Lower lobe of right lung (tissue), 2 donors: ENCODE measurements around the gene TRAPPC3. TPM values are rescaled to one million over a fixed set of nuclear protein-coding genes. Genes with fewer than 3 reads are reported as not detected.

Experiments
- ATAC-seq, 2 donors: fragments of 200-7000 bp; cut with Tn5 transposase; one replicate each; pipeline ENCODE4 v1.9.1; 2020 to 2022; ENCODE audit warnings: mild to moderate bottlenecking in 2 of 2, moderate library complexity in 2 of 2
- DNase-seq: peaks from one replicate; pipeline ENCODE4 v3.0.0-alpha.2; 2020
- H3K27ac ChIP-seq: fragments of 200-600 bp; one replicate; pipeline ENCODE4 v1.8.0; 2022
- H3K27me3 ChIP-seq: fragments of 200-600 bp; one replicate; pipeline ENCODE4 v1.8.0; 2022; ENCODE audit warnings: low read depth
- H3K36me3 ChIP-seq: fragments of 200-600 bp; one replicate; pipeline ENCODE4 v1.8.0; 2022; ENCODE audit warnings: mild to moderate bottlenecking
- H3K4me1 ChIP-seq: fragments of 200-600 bp; one replicate; pipeline ENCODE4 v1.8.0; 2022
- H3K4me3 ChIP-seq: fragments of 200-600 bp; one replicate; pipeline ENCODE4 v1.8.0; 2022; ENCODE audit warnings: mild to moderate bottlenecking
- H3K9me3 ChIP-seq: fragments of 200-600 bp; one replicate; pipeline ENCODE4 v1.8.0; 2022
- intact Hi-C: fragments of 100-400 bp; cut with DNase I; formaldehyde crosslinking; loops from one replicate; pipeline ENCODE4 v1.11.0; 2022
- total RNA-seq: library from RNA; stranded (reverse); fragmentation: NEBNext Ultra II Directional; extraction: Animal tissue kit (Norgen Biotek cat#: 25700); gene quantifications from one replicate; pipeline ENCODE4 v1.2.1, GENCODE V29; 2021
- TF ChIP-seq, protein P1 (sequence below): fragments of 200-600 bp; IDR thresholded peaks from one replicate; pipeline ENCODE4 v1.8.0; 2022; ENCODE audit warnings: antibody characterized with exemption, mild to moderate bottlenecking
- donor health status: DM: no; HTN: yes; CAD: no; lungs with severe emphysema.

The TRAPPC3 gene
- total RNA-seq, 1 donor from 2014 or later, result 60.3 TPM

DNA sequence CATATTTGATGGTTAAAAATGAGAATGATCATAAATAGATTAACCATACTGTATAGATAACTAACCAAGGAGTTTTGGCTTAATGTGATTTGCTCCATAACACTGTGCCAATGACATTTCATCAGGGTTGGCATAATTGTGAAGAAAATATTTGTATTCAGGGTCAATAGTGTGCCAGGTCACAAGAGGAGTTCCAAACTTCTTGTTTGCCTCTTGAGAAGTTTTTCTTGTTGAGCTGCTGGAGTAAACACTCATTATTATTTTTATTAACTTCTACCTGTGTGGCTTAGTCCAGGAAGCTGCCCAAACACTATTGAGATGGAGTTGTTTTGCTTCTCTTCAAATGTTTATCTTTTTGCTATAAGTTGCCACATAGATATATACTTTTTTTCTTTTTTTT, 14.1 kb upstream of the TRAPPC3 start:
- no peaks in the 10 kb centered on the region for H3K9me3 ChIP-seq
- ATAC-seq (peak in 1 of 2 donors; percentile 34), DNase-seq (no peak)
- H3K36me3 ChIP-seq, result peaks cover 12% of the 10 kb centered on the region
- peak overlapping the region; percentile 91 for H3K27ac ChIP-seq
- H3K4me3 ChIP-seq, result no peak overlapping the region
- TF ChIP-seq, protein P1, sequence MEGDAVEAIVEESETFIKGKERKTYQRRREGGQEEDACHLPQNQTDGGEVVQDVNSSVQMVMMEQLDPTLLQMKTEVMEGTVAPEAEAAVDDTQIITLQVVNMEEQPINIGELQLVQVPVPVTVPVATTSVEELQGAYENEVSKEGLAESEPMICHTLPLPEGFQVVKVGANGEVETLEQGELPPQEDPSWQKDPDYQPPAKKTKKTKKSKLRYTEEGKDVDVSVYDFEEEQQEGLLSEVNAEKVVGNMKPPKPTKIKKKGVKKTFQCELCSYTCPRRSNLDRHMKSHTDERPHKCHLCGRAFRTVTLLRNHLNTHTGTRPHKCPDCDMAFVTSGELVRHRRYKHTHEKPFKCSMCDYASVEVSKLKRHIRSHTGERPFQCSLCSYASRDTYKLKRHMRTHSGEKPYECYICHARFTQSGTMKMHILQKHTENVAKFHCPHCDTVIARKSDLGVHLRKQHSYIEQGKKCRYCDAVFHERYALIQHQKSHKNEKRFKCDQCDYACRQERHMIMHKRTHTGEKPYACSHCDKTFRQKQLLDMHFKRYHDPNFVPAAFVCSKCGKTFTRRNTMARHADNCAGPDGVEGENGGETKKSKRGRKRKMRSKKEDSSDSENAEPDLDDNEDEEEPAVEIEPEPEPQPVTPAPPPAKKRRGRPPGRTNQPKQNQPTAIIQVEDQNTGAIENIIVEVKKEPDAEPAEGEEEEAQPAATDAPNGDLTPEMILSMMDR, result no peak
- peaks cover 93% of the 10 kb centered on the region for H3K4me1 ChIP-seq
- intact Hi-C loops, result no loop called here
- no peaks in the 10 kb centered on the region for H3K27me3 ChIP-seq

DNA sequence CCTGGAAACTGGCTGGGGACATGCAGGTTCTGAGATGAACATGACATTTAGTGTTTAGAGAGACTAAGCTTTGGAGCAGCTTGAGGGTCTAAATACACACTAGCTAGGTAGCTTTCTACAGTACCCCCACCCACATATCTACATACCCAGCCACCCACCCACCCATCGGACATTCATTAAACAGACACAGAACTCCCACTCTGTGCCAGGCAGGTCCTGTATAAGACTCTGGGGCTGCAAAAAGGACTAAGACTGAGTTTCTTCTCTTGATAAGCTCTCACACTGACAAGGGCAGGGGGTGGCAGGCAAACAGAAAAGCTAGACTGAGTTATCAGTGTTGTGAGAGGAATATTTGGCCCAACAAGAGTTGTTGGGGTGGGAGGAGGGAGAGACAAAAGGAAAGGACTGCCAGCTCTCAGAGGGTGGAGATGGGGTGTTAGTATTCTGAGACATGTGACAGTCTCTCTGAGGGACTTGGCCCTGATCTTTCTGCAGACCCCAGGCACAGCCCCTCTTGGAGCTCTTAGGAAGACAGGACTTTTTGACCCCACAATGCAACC, 13.5 kb upstream of the TRAPPC3 start:
- H3K36me3 ChIP-seq, result peaks cover 8% of the 10 kb centered on the region
- DNase-seq, result no peak
- H3K9me3 ChIP-seq, result no peaks in the 10 kb centered on the region
- intact Hi-C loops, result no loop called here
- peak overlapping the region; percentile 91 for H3K27ac ChIP-seq
- TF ChIP-seq, protein P1, result no peak
- ATAC-seq, result no peak
- H3K27me3 ChIP-seq, result no peaks in the 10 kb centered on the region
- H3K4me3 ChIP-seq, result no peak overlapping the region
- H3K4me1 ChIP-seq, result peaks cover 93% of the 10 kb centered on the region

DNA sequence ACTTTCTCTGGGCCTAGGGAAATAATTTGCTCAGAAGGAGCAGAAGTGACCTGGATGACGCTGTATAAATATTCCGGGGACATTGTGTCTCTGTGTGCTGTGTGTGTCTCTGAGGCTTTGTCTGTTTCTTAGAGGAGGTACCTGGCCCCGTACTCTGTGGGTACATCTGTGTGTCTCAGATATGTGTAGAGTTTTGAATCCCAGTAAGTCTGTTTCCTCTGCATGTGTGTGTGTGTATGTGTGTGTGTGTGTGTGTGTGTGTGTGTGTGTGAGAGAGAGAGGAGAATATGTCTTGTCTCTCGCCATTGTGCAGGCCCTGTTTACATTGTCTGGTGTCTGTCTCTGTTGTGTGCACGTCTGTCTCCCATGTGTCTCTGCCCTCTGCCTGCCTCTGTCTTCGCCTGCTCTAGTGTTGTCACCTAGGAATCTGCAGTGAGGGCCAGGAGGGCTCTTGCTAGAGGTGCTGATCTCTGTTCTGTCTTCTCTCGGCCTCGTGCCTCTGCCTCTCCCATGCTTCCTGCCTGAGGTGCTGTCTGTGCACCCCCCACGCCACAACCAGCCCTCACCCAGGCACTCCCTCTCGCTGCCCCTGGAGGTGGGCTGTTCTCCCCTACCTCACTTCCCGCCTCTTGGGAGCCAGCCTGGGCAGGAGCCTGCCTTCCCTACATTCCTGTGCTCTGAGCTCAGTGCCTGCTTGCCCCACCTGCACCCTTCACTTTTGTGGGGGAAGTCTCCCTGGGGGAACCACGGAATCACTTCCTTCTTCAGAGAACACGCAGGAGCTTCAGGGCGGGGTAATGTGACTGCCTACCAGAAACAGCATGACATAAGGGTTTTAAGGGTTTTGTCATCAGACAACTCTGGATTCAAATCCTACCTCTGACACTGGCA, 12.6 kb upstream of the TRAPPC3 start:
- peak overlapping the region; percentile 54 for H3K4me3 ChIP-seq

DNA sequence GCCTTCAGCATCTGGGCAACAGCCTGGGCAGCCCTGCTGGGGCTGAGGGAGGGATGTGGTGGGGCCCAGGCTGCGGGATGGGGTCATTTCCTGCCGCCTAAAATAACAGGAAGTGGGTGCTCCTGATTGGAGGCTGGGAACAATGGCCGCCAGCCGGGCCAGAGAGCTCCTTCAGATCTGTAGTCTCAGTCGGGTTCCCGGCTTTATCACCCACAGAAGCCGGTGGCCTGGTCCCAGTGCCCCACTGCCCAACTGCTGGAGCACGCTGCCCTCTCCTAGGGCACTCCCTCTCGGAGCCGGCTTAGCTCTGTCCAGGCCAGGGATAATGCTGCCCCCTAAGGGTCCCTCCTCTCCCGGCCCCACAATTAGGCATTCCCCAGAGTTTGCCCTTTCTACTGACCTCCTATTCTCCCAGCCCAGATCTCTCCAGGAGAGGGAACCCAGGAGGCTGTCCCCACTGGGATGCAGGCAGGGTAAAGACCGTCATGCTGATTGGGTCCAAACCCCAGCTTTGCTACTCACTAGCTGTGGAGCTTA, 11.7 kb upstream of the TRAPPC3 start:
- Histone ChIP-seq H3K4me1 (peaks cover 86% of the 10 kb centered on the region), H3K27me3 (no peaks in the 10 kb centered on the region), H3K27ac (peak overlapping the region; percentile 91), H3K9me3 (no peaks in the 10 kb centered on the region), H3K36me3 (no peaks in the 10 kb centered on the region), H3K4me3 (peak overlapping the region; percentile 54)
- DNase-seq, result peak; percentile 78
- intact Hi-C loops, result no loop called here
- TF ChIP-seq, protein P1, result peak; percentile 25
- ATAC-seq, result peak; percentile 42 to 56

More for the DNA sequence above, 12.6 kb upstream of the TRAPPC3 start:
- intact Hi-C loops, result no loop called here
- H3K36me3 ChIP-seq, result no peaks in the 10 kb centered on the region
- H3K27ac ChIP-seq, result peak overlapping the region; percentile 91
- peaks cover 92% of the 10 kb centered on the region for H3K4me1 ChIP-seq
- TF ChIP-seq, protein P1, result no peak
- ATAC-seq (peak; percentile 84 to 88), DNase-seq (peak; percentile 83)
- no peaks in the 10 kb centered on the region for H3K9me3 ChIP-seq
- H3K27me3 ChIP-seq, result no peaks in the 10 kb centered on the region

DNA sequence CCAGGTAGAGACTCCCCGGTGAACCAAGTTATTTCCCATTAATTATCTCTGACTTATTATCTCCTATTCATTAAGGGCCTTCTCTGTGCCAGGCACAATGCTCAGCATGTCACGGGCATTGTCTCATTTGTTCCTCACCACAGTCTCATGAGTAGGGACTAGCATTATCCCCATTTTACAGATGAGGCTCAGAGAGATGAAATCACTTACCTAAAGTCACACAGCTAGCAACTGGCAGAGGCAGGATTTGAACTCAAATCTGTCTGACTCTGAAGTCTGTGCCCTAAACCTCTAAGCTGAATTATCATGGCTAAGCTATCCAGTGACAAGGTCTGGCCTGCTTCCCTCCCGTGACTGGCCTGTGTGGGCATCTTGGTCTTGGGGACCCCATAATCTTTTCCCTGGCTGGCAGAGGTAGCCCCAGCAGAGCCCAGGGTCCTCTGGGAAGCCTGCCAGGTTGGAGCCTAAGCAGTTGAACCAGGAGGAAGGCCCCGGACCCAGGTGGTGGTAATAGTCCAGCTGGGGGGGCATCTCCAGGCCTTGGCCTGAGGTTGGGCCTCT, 11.2 kb upstream of the TRAPPC3 start:
- Histone ChIP-seq H3K36me3 (no peaks in the 10 kb centered on the region), H3K4me1 (peaks cover 80% of the 10 kb centered on the region), H3K27ac (peak overlapping the region; percentile 91), H3K9me3 (no peaks in the 10 kb centered on the region), H3K27me3 (no peaks in the 10 kb centered on the region), H3K4me3 (peak overlapping the region; percentile 54)
- ATAC-seq, result no peak
- DNase-seq, result no peak
- TF ChIP-seq, protein P1, result no peak
- intact Hi-C loops, result no loop called here
